Tibial nerve (tissue), 4 donors: Measurements from ENCODE around the gene MROH7. TPM values are rescaled to one million over a fixed set of nuclear protein-coding genes. Genes with fewer than 3 reads are reported as not detected.

ENCODE experiments used
- DNase-seq, 2 donors: peaks; one replicate each; pipeline ENCODE4 v3.0.0-alpha.2; 2019; ENCODE audit warnings: low spot score in 2 of 2
- H3K27ac ChIP-seq, 4 donors: fragments of 200-600 bp; sonication (generic) in 3 of 4; one replicate each; pipeline ENCODE4 v1.5.1; 2017 to 2019; ENCODE audit warnings: mild to moderate bottlenecking in 1 of 4
- H3K27me3 ChIP-seq, 2 donors: fragments of 200-600 bp; sonication (generic) in 1 of 2; one replicate each; pipeline versions ENCODE4 v1.5.1 to v1.6.0; 2017 to 2019
- H3K36me3 ChIP-seq, 3 donors: fragments of 200-600 bp; sonication (generic); one replicate each; pipeline ENCODE4 v1.5.1; 2018 to 2019
- H3K4me1 ChIP-seq, 4 donors: fragments of 200-600 bp; sonication (generic) in 3 of 4; one replicate each; pipeline ENCODE4 v1.5.1; 2017 to 2019
- H3K4me3 ChIP-seq, 4 donors: fragments of 200-600 bp; sonication (generic) in 3 of 4; one replicate each; pipeline ENCODE4 v1.5.1; 2017 to 2019; ENCODE audit warnings: mild to moderate bottlenecking in 1 of 4, moderate library complexity in 1 of 4
- H3K9me3 ChIP-seq, 4 donors: fragments of 200-600 bp; sonication (generic) in 3 of 4; one replicate each; pipeline ENCODE4 v1.5.1; 2017 to 2019
- CTCF ChIP-seq, 5 experiments: fragments of 200-600 bp in 3 of 5; fragments of 450-650 bp in 2 of 5; sonication (generic) in 3 of 5; IDR thresholded peaks; one replicate each; pipeline ENCODE4 v1.5.1; 2016 to 2019; ENCODE audit warnings: antibody characterized with exemption in 5 of 5, mild to moderate bottlenecking in 3 of 5, moderate library complexity in 2 of 5
- EP300 ChIP-seq, 2 donors: sonication (generic); formaldehyde crosslinking; IDR thresholded peaks; one replicate each; pipeline ENCODE4 v1.6.1; 2017; ENCODE audit warnings: antibody characterized with exemption in 2 of 2, mild to moderate bottlenecking in 1 of 2
- POLR2A ChIP-seq, 2 donors: fragments of 450-650 bp; IDR thresholded peaks; one replicate each; pipeline ENCODE4 v1.6.1; 2017; ENCODE audit warnings: antibody characterized with exemption in 2 of 2, mild to moderate bottlenecking in 2 of 2, moderate library complexity in 2 of 2
- WGBS, 2 donors: methylation state at CpG; one replicate each; pipeline ENCODE4 v1.1.5; 2018; 5-methylcytosine and 5-hydroxymethylcytosine counted together
- total RNA-seq, 4 donors: library from RNA; depleted of rRNA; stranded (reverse); fragments of >200 nt; gene quantifications; one replicate each; pipeline ENCODE4 v1.1.0, GENCODE V29; 2016

MROH7 gene
- total RNA-seq, 4 donors from 2014 or later = 4.4 to 7.2 (median 5.8) TPM

GRCh38 chr1:54607821-54608565 lies 33.6 kb upstream of the MROH7 start:
- no peak for DNase-seq
- no peaks in the 10 kb centered on the region for H3K4me1 ChIP-seq
- no peak overlapping the region for H3K4me3 ChIP-seq
- H3K9me3 ChIP-seq = no peaks in the 10 kb centered on the region
- H3K36me3 ChIP-seq = peaks cover 0 to 40% (median 0%) of the 10 kb centered on the region in 3 donors
- no peaks in the 10 kb centered on the region for H3K27me3 ChIP-seq
- WGBS, 2 donors = 71 to 72% methylated on average over 17 to 19 of the region's 19 CpGs
- TF ChIP-seq CTCF (IDR thresholded peaks at IDR 0.05) = no peak
- no peak for TF ChIP-seq POLR2A (IDR thresholded peaks at IDR 0.05)
- TF ChIP-seq EP300 (IDR thresholded peaks at IDR 0.05) = no peak
- no peak overlapping the region for H3K27ac ChIP-seq

GRCh38 chr1:54608566-54609230 lies 32.9 kb upstream of the MROH7 start:
- no peaks in the 10 kb centered on the region for H3K4me1 ChIP-seq
- no peaks in the 10 kb centered on the region for H3K9me3 ChIP-seq
- peaks cover 0 to 40% (median 0%) of the 10 kb centered on the region in 3 donors for H3K36me3 ChIP-seq
- no peak overlapping the region for H3K27ac ChIP-seq
- 81 to 86% methylated on average over 6 to 9 of the region's 9 CpGs for WGBS, 2 donors
- TF ChIP-seq CTCF (IDR thresholded peaks at IDR 0.05) (no peak), EP300 (IDR thresholded peaks at IDR 0.05) (no peak), POLR2A (IDR thresholded peaks at IDR 0.05) (no peak)
- DNase-seq = no peak
- H3K4me3 ChIP-seq = no peak overlapping the region
- no peaks in the 10 kb centered on the region for H3K27me3 ChIP-seq

- TF ChIP-seq POLR2A (IDR thresholded peaks at IDR 0.05) (no peak), CTCF (IDR thresholded peaks at IDR 0.05) (no peak), EP300 (IDR thresholded peaks at IDR 0.05) (no peak)
- 69 to 73% methylated on average over 5 to 14 of the region's 16 CpGs for WGBS, 2 donors
- H3K4me1 ChIP-seq = no peaks in the 10 kb centered on the region
- H3K4me3 ChIP-seq = no peak overlapping the region
- no peaks in the 10 kb centered on the region for H3K27me3 ChIP-seq
- DNase-seq = no peak
- no peaks in the 10 kb centered on the region for H3K9me3 ChIP-seq
- H3K27ac ChIP-seq = no peak overlapping the region
- peaks cover 0 to 34% (median 0%) of the 10 kb centered on the region in 3 donors for H3K36me3 ChIP-seq
Measured at GRCh38 chr1:54609301-54609921, 32.2 kb upstream of the MROH7 start.

- no peak for DNase-seq
- no peaks in the 10 kb centered on the region for H3K27me3 ChIP-seq
- WGBS, 2 donors = 77 to 84% methylated on average over 6 of the region's 6 CpGs
- peaks cover 0 to 28% (median 0%) of the 10 kb centered on the region in 3 donors for H3K36me3 ChIP-seq
- no peak overlapping the region for H3K27ac ChIP-seq
- no peak overlapping the region for H3K4me3 ChIP-seq
- no peaks in the 10 kb centered on the region for H3K4me1 ChIP-seq
- H3K9me3 ChIP-seq = no peaks in the 10 kb centered on the region
- TF ChIP-seq POLR2A (IDR thresholded peaks at IDR 0.05) = no peak
Measured at GRCh38 chr1:54610048-54610447, 31.5 kb upstream of the MROH7 start.

GRCh38 chr1:54610601-54611580 lies 30.7 kb upstream of the MROH7 start:
- H3K27ac ChIP-seq = no peak overlapping the region
- TF ChIP-seq CTCF (IDR thresholded peaks at IDR 0.05) = no peak
- no peak for TF ChIP-seq EP300 (IDR thresholded peaks at IDR 0.05)
- TF ChIP-seq POLR2A (IDR thresholded peaks at IDR 0.05) = no peak
- H3K4me3 ChIP-seq = no peak overlapping the region
- no peak for DNase-seq
- H3K4me1 ChIP-seq = no peaks in the 10 kb centered on the region
- H3K36me3 ChIP-seq = peaks cover 0 to 24% (median 0%) of the 10 kb centered on the region in 3 donors
- no peaks in the 10 kb centered on the region for H3K27me3 ChIP-seq
- H3K9me3 ChIP-seq = no peaks in the 10 kb centered on the region
- WGBS, 2 donors = 94% methylated on average over 18 of the region's 18 CpGs
